ENCODE results near the gene ENDOV.

Gene ENDOV

DNA sequence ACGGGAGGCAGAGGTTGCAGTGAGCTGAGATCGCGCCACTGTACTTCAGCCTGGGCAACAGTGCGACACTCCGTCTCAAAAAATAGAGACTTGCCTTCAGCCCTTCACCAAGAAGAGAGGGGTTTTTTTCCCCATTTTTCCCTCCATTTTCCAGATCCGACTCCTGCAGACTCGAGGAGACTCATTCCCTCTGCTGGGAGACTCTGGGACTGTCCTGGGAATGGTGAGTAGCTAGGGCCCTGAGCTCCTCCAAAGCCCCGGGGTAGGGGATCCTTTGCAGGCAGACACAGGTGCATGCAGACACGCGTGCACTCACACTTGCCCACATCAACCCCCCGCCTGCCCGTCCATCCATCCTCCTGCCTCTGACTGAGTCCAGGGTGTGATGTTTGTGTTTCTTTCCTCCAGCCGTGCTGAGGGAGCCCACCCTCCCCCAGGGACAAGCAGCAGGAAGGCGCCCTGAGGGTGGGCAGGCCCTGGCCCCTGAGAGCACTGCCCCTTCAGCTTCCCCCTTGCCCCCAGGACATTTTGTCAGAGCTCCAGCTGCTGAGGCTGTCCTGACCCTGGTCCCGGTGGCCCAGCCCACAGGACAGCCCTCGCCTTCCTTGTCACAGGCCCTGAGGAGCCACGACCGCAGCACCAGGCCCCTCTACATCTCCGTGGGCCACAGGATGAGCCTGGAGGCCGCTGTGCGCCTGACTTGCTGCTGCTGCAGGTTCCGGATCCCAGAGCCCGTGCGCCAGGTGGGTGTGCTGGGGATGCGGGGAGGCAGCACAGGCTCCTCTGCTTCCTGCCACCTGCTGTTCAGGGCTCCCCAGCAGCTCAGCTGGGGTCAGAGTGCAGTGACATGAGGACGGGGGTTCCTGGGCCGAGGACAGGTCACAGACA is 10.2 kb downstream of the ENDOV start:
- H4K20me1 ChIP-seq (ENCODE audit: insufficient read depth) = no peaks in the 10 kb centered on the region
- TF ChIP-seq CTCF (conservative IDR thresholded peaks at IDR 0.05; ENCODE audit: low read depth, low read length) = no peak

GRCh38 chr17:80425835-80426426 is 11.0 kb downstream of the ENDOV start:
- H2AFZ ChIP-seq (ENCODE audit: low read depth) = no peak overlapping the region
- peaks cover 65% of the 10 kb centered on the region for H3K27me3 ChIP-seq (ENCODE audit: insufficient read depth, low read depth)
- no peak overlapping the region for H3K27ac ChIP-seq
- H3K36me3 ChIP-seq (ENCODE audit: insufficient read depth) = no peaks in the 10 kb centered on the region
- no peak overlapping the region for H3K4me2 ChIP-seq
- no peak overlapping the region for H3K9ac ChIP-seq
- H4K20me1 ChIP-seq (ENCODE audit: insufficient read depth) = no peaks in the 10 kb centered on the region
- TF ChIP-seq CTCF (conservative IDR thresholded peaks at IDR 0.05; ENCODE audit: low read depth, low read length) = no peak
- no peak overlapping the region for H3K4me3 ChIP-seq (IDR thresholded peaks at IDR 0.05; ENCODE audit: insufficient read depth, low read depth, low read length)
- no peaks in the 10 kb centered on the region for H3K4me1 ChIP-seq (ENCODE audit: low read depth, poor library complexity, severe bottlenecking)
- H3K79me2 ChIP-seq (ENCODE audit: insufficient read depth, low read depth) = no peaks in the 10 kb centered on the region

More for the DNA sequence above, 10.2 kb downstream of the ENDOV start:
- H3K27ac ChIP-seq = no peak overlapping the region
- H3K36me3 ChIP-seq (ENCODE audit: insufficient read depth) = no peaks in the 10 kb centered on the region
- no peak overlapping the region for H3K9ac ChIP-seq
- H2AFZ ChIP-seq (ENCODE audit: low read depth) = no peak overlapping the region
- H3K4me3 ChIP-seq (IDR thresholded peaks at IDR 0.05; ENCODE audit: insufficient read depth, low read depth, low read length) = no peak overlapping the region
- peaks cover 57% of the 10 kb centered on the region for H3K27me3 ChIP-seq (ENCODE audit: insufficient read depth, low read depth)
- no peaks in the 10 kb centered on the region for H3K79me2 ChIP-seq (ENCODE audit: insufficient read depth, low read depth)
- no peak overlapping the region for H3K4me2 ChIP-seq
- H3K4me1 ChIP-seq (ENCODE audit: low read depth, poor library complexity, severe bottlenecking) = no peaks in the 10 kb centered on the region

DNA sequence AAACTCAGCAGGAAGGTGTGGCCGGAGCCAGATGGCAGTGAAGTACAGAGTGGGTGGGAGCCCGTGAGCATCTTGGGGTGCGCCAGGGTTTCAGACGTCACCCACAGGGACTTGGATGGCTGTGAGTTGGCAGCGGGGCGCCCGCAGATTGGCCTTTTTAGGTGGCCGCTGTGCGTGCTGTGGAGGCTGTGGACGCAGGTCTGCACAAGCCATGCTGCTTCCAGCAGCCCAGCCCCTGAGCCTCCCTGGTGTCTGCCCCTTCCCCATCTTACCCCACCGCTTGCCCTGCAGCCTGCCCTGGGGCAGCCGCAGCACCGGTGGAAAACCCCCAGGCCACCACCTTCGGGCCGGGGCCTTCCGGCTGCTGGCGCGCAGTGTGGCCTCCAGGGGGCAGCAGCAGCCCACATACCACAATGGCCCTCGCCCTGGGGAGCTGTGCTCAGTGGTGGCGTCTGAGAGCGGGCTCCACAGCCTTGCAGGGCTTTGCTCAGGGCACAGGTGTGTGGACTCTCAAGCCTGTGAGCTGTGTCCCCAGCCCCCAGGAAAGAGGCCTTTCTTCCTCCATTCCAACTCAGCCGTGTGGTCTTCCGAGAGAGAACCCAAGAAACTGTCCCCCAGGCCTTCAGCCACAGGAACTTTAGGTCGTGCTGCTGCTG is 11.8 kb downstream of the ENDOV start:
- Histone ChIP-seq H4K20me1 (ENCODE audit: insufficient read depth) (no peaks in the 10 kb centered on the region), H3K27ac (no peak overlapping the region), H3K36me3 (ENCODE audit: insufficient read depth) (no peaks in the 10 kb centered on the region), H3K4me3 (IDR thresholded peaks at IDR 0.05; ENCODE audit: insufficient read depth, low read depth, low read length) (no peak overlapping the region), H3K79me2 (ENCODE audit: insufficient read depth, low read depth) (no peaks in the 10 kb centered on the region), H2AFZ (ENCODE audit: low read depth) (no peak overlapping the region), H3K4me2 (no peak overlapping the region), H3K9ac (no peak overlapping the region), H3K27me3 (ENCODE audit: insufficient read depth, low read depth) (peaks cover 72% of the 10 kb centered on the region), H3K4me1 (ENCODE audit: low read depth, poor library complexity, severe bottlenecking) (no peaks in the 10 kb centered on the region)
- peak; percentile 93 for TF ChIP-seq CTCF (conservative IDR thresholded peaks at IDR 0.05; ENCODE audit: low read depth, low read length)

- H3K4me1 ChIP-seq (ENCODE audit: low read depth, poor library complexity, severe bottlenecking) = no peaks in the 10 kb centered on the region
- no peaks in the 10 kb centered on the region for H3K36me3 ChIP-seq (ENCODE audit: insufficient read depth)
- H3K27me3 ChIP-seq (ENCODE audit: insufficient read depth, low read depth) = peaks cover 78% of the 10 kb centered on the region
- no peak overlapping the region for H3K4me3 ChIP-seq (IDR thresholded peaks at IDR 0.05; ENCODE audit: insufficient read depth, low read depth, low read length)
- TF ChIP-seq CTCF (conservative IDR thresholded peaks at IDR 0.05; ENCODE audit: low read depth, low read length) = no peak
- no peak overlapping the region for H3K27ac ChIP-seq
- no peaks in the 10 kb centered on the region for H3K79me2 ChIP-seq (ENCODE audit: insufficient read depth, low read depth)
- no peak overlapping the region for H2AFZ ChIP-seq (ENCODE audit: low read depth)
- no peak overlapping the region for H3K4me2 ChIP-seq
- no peak overlapping the region for H3K9ac ChIP-seq
- H4K20me1 ChIP-seq (ENCODE audit: insufficient read depth) = no peaks in the 10 kb centered on the region
These were observed 12.7 kb downstream of the ENDOV start for GRCh38 chr17:80427366-80428282.
